K562 (cell line): ENCODE results near the gene CALHM1. TPM values are rescaled to one million over a fixed set of nuclear protein-coding genes. Genes with fewer than 3 reads are reported as not detected.

ENCODE experiments used
- ATAC-seq: fragments of 200-7000 bp; cut with Tn5 transposase; 3 replicates; pipeline ENCODE4 v1.9.1; 2020; ENCODE audit warnings: moderate library complexity
- BruUV-seq: library from RNA; stranded (reverse); fragments of 400-500 nt; replicated peaks from 2 replicates; lab custom pipeline; 2021; lab: Mats Ljungman, UMichigan
- CTCF ChIA-PET: fragments of 300-600 bp; formaldehyde crosslinking; extraction: SDS; loops from one replicate; lab custom pipeline; 2021; ENCODE audit warnings: low intra/inter-chr PET ratio; lab: Yijun Ruan, JAX
- POLR2A ChIA-PET: fragments of 300-600, 350-650 bp; sonication (Branson Sonifier 250); formaldehyde crosslinking; extraction: SDS; loops from one replicate; lab custom pipeline; 2021; ENCODE audit warnings: antibody characterized with exemption, inconsistent platforms; lab: Yijun Ruan, JAX
- DNase-seq, 4 experiments: peaks; one replicate each; pipeline versions ENCODE4 v3.0.0 to v3.0.0-alpha.2; 2011 to 2018; ENCODE audit warnings: low spot score in 3 of 4, mixed read lengths in 3 of 4; ENCODE audit errors: extremely low read depth in 1 of 4
- FAIRE-seq: peaks from 2 replicates; lab custom pipeline; 2011; peaks lifted over from hg19 to GRCh38; lab: Jason Lieb, UNC
- H2AFZ ChIP-seq: 2 replicates; pipeline ENCODE4 v1.6.0; 2011; ENCODE audit warnings: low read depth, low read length, control low read depth, inconsistent platforms
- H3K27ac ChIP-seq: fragments of 200-600 bp; 3 replicates; pipeline ENCODE4 v1.8.0; 2011; ENCODE audit warnings: low read depth, mild to moderate bottlenecking, control low read depth, inconsistent platforms, low read length, moderate library complexity, mixed read lengths; ENCODE audit errors: extremely low read depth
- H3K27me3 ChIP-seq, 2 experiments: fragments of 300-600 bp in 1 of 2; 2 replicates in 1 of 2; 3 replicates in 1 of 2; pipeline versions ENCODE4 v1.6.0 to v1.8.0; 2011; ENCODE audit warnings: inconsistent platforms in 2 of 2, low read length in 2 of 2, mild to moderate bottlenecking in 1 of 2, mixed read lengths in 1 of 2, moderate library complexity in 1 of 2; ENCODE audit not compliant: control insufficient read depth in 2 of 2, insufficient read depth in 2 of 2
- H3K36me3 ChIP-seq: fragments of 300-600 bp; 3 replicates; pipeline ENCODE4 v1.8.0; 2011; ENCODE audit warnings: mild to moderate bottlenecking, low read length, inconsistent platforms; ENCODE audit not compliant: control insufficient read depth, insufficient read depth
- H3K4me1 ChIP-seq, 2 experiments: fragments of 200-600 bp in 1 of 2; replicated peaks in 1 of 2; 2 replicates in 1 of 2; 3 replicates in 1 of 2; pipeline versions ENCODE4 v1.5.1 to v1.8.0; 2011; ENCODE audit warnings: inconsistent platforms in 2 of 2, low read length in 2 of 2, mild to moderate bottlenecking in 1 of 2, mixed read lengths in 1 of 2, moderate library complexity in 1 of 2; ENCODE audit not compliant: control insufficient read depth in 2 of 2, insufficient read depth in 2 of 2
- H3K4me2 ChIP-seq: 2 replicates; pipeline ENCODE4 v1.6.1; 2011; ENCODE audit warnings: low read length, control low read depth, inconsistent platforms, mixed read lengths; ENCODE audit not compliant: insufficient read depth
- H3K4me3 ChIP-seq: fragments of 200-600 bp; sonication (generic), shearing (Covaris generic); 2 replicates; pipeline ENCODE4 v1.5.1; 2016; ENCODE audit warnings: control low read depth, inconsistent platforms
- H3K79me2 ChIP-seq: fragments of 200-600 bp; 3 replicates; pipeline ENCODE4 v1.8.0; 2011; ENCODE audit warnings: low read length, inconsistent platforms; ENCODE audit not compliant: control insufficient read depth, insufficient read depth
- H3K9ac ChIP-seq, 2 experiments: 2 replicates each; pipeline versions ENCODE4 v1.6.0 to v1.6.1; 2011; ENCODE audit warnings: low read depth in 2 of 2, low read length in 2 of 2, control low read depth in 1 of 2, inconsistent platforms in 1 of 2, mild to moderate bottlenecking in 1 of 2, mixed read lengths in 1 of 2; ENCODE audit not compliant: insufficient read depth in 1 of 2
- H3K9me1 ChIP-seq: one replicate; pipeline ENCODE4 v1.6.0; 2011; ENCODE audit warnings: inconsistent platforms, mild to moderate bottlenecking, low read length, moderate library complexity; ENCODE audit not compliant: control insufficient read depth, insufficient read depth
- H3K9me3 ChIP-seq: replicated peaks from 2 replicates; pipeline ENCODE4 v1.5.1; 2011; ENCODE audit warnings: low read depth, low read length, inconsistent platforms; ENCODE audit not compliant: control insufficient read depth, insufficient read depth
- H4K20me1 ChIP-seq: replicated peaks from 2 replicates; pipeline ENCODE4 v1.6.1; 2011; ENCODE audit warnings: low read length, inconsistent platforms, mixed read lengths; ENCODE audit not compliant: control insufficient read depth, insufficient read depth
- EHMT2 ChIP-seq: fragments of 450-650 bp; IDR thresholded peaks from 2 replicates; pipeline ENCODE4 v1.6.1; 2018; ENCODE audit warnings: antibody characterized with exemption
- GTF3C2 ChIP-seq: IDR thresholded peaks from 3 replicates; pipeline ENCODE4 v1.6.1; 2011; ENCODE audit warnings: borderline replicate concordance, mild to moderate bottlenecking, moderate library complexity; ENCODE audit not compliant: insufficient read length; ENCODE audit errors: extremely low read depth
- MCM3 ChIP-seq: fragments of 450-650 bp; IDR thresholded peaks from 2 replicates; pipeline ENCODE4 v1.6.1; 2016
- TRIM24 ChIP-seq, 2 experiments: fragments of 450-650 bp; IDR thresholded peaks; 2 replicates each; pipeline ENCODE4 v1.6.1; 2016
- WGBS: fragments of 100-300 bp; shearing (Covaris generic); methylation state at CpG from one replicate; pipeline ENCODE4 v1.1.6; 2016; ENCODE audit warnings: low coverage, mixed read lengths; ENCODE audit not compliant: insufficient coverage; ENCODE audit errors: missing lambda C conversion rate; 5-methylcytosine and 5-hydroxymethylcytosine counted together
- in situ Hi-C: fragments of 300-500 bp; cut with MboI; formaldehyde crosslinking; loops from 4 replicates; pipeline ENCODE4 v1.15.0; 2018; ENCODE audit warnings: inconsistent platforms, mixed read lengths
- intact Hi-C: fragments of 100-400 bp; cut with micrococcal nuclease; formaldehyde crosslinking; loops from 2 replicates; pipeline ENCODE4 v1.14.2; 2022
- polyA plus RNA-seq, 8 experiments: library from polyadenylated mRNA; depleted of rRNA in 4 of 8; stranded (reverse) in 5 of 8; unstranded in 3 of 8; fragments of >200 nt; fragmentation: Nextera tagmentation in 2 of 8; fragmentation: Illumina TruSeq in 1 of 8; extraction: Ambion mirVana in 2 of 8; extraction: Trizol in 1 of 8; gene quantifications; 2 replicates each; pipeline versions ENCODE4 v1.2.1 to v1.2.3, GENCODE V29; 2011 to 2014; ENCODE audit warnings: inconsistent platforms in 1 of 8, missing spikeins in 1 of 8
- total RNA-seq, 7 experiments: library from RNA; depleted of rRNA in 6 of 7; stranded (reverse); fragments of >200 nt in 6 of 7; fragmentation: Illumina TruSeq in 2 of 7; extraction: Trizol in 2 of 7; gene quantifications; 2 replicates each; pipeline versions ENCODE4 v1.2.1 to v1.2.3, GENCODE V29; 2011 to 2021; ENCODE audit warnings: low replicate concordance in 1 of 7
- TF ChIP-seq, protein P1 (sequence below): sonication (generic); formaldehyde crosslinking; IDR thresholded peaks from 2 replicates; pipeline ENCODE4 v1.8.1; 2023; ENCODE audit warnings: mild to moderate bottlenecking, missing genetic modification reagents

CALHM1 gene
- total and polyA plus RNA-seq, 9 of the 15 experiments (the other 6 are each of a cell fraction or from before 2014, with no cell fraction given): 0.03 TPM; not detected in 8

GRCh38 chr10:103474077-103474476 lies 15.4 kb upstream of the CALHM1 start:
- intact Hi-C loops (no loop called here), in situ Hi-C loops (no loop called here)
- Histone ChIP-seq H3K4me1 (peaks cover 10 to 19% of the 10 kb centered on the region in 2 experiments; a peak in 3 of 5 replicates), H3K36me3 (no peaks in the 10 kb centered on the region), H3K79me2 (no peaks in the 10 kb centered on the region), H2AFZ (no peak overlapping the region), H3K4me3 (no peak overlapping the region), H3K9me3 (no peaks in the 10 kb centered on the region), H4K20me1 (no peaks in the 10 kb centered on the region; the same call in 1 of the 2 replicates), H3K27ac (no peak overlapping the region), H3K27me3 (peaks cover 0 to 7% of the 10 kb centered on the region in 2 experiments; a peak in 1 of 5 replicates), H3K9ac (no peak overlapping the region), H3K4me2 (no peak overlapping the region), H3K9me1 (no peaks in the 10 kb centered on the region)
- WGBS: 19% methylated on average over 3 of the region's 3 CpGs
- ATAC-seq (no peak), DNase-seq (no peak), FAIRE-seq (no peak)
- BruUV-seq: no TSS peak
- no peak for TF ChIP-seq TRIM24 (IDR thresholded peaks at IDR 0.05)
- 0 out of 2 replicates have a peak, but pooled peaks have one; percentile 10 for TF ChIP-seq EHMT2
- CTCF ChIA-PET: no interaction called here
- POLR2A ChIA-PET: no interaction called here

- no peak for ATAC-seq
- in situ Hi-C loops: no loop called here
- ChIA-PET CTCF (no interaction called here), POLR2A (interaction anchor here (0.6 kb wide), 1 partner anchor 122 kb away, joined by 3 read pairs; the partner anchor contains the start of gene PCGF6)
- no TSS peak for BruUV-seq
- Histone ChIP-seq H3K9ac (peak overlapping the region in 1 of 2 experiments; percentile 35; a peak in 1 of 4 replicates), H3K4me1 (peaks cover 10 to 12% of the 10 kb centered on the region in 2 experiments; a peak in 3 of 5 replicates), H3K9me3 (no peaks in the 10 kb centered on the region), H3K27ac (no peak overlapping the region), H3K4me2 (no peak overlapping the region), H3K27me3 (peaks cover 0 to 10% of the 10 kb centered on the region in 2 experiments; a peak in 1 of 5 replicates), H4K20me1 (no peaks in the 10 kb centered on the region; the same call in 1 of the 2 replicates), H3K79me2 (no peaks in the 10 kb centered on the region), H2AFZ (no peak overlapping the region), H3K9me1 (no peaks in the 10 kb centered on the region), H3K36me3 (no peaks in the 10 kb centered on the region), H3K4me3 (no peak overlapping the region)
- no peak for DNase-seq
- no peak for FAIRE-seq
- WGBS: 74% methylated on average over 20 of the region's 32 CpGs
- intact Hi-C loops: no loop called here
- TF ChIP-seq MCM3 (no peak), GTF3C2 (no peak)
- TF ChIP-seq, protein P1, sequence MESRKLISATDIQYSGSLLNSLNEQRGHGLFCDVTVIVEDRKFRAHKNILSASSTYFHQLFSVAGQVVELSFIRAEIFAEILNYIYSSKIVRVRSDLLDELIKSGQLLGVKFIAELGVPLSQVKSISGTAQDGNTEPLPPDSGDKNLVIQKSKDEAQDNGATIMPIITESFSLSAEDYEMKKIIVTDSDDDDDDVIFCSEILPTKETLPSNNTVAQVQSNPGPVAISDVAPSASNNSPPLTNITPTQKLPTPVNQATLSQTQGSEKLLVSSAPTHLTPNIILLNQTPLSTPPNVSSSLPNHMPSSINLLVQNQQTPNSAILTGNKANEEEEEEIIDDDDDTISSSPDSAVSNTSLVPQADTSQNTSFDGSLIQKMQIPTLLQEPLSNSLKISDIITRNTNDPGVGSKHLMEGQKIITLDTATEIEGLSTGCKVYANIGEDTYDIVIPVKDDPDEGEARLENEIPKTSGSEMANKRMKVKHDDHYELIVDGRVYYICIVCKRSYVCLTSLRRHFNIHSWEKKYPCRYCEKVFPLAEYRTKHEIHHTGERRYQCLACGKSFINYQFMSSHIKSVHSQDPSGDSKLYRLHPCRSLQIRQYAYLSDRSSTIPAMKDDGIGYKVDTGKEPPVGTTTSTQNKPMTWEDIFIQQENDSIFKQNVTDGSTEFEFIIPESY (CRISPR knock-in tag): peak; percentile 45; the same call in 1 of the 2 replicates
Measured at GRCh38 chr10:103473261-103473671, 14.6 kb upstream of the CALHM1 start.
